Activated naive CD8-positive, alpha-beta T cell (primary cell): ENCODE results near the gene PPFIA2.

ENCODE experiments used
- H3K27ac Mint-ChIP-seq: one replicate; pipeline ENCODE4 v1.8.0; 2021; ENCODE audit warnings: mixed read lengths
- H3K27me3 Mint-ChIP-seq: one replicate; pipeline ENCODE4 v1.8.0; 2021; ENCODE audit warnings: mixed read lengths
- H3K36me3 Mint-ChIP-seq: one replicate; pipeline ENCODE4 v1.8.0; 2021; ENCODE audit warnings: mixed read lengths
- H3K4me1 Mint-ChIP-seq: one replicate; pipeline ENCODE4 v1.8.0; 2021; ENCODE audit warnings: low read depth, mixed read lengths
- H3K4me3 Mint-ChIP-seq: one replicate; pipeline ENCODE4 v1.8.0; 2021; ENCODE audit warnings: mild to moderate bottlenecking, mixed read lengths
- H3K9me3 Mint-ChIP-seq: one replicate; pipeline ENCODE4 v1.8.0; 2021; ENCODE audit warnings: low read depth, mixed read lengths

Gene PPFIA2

DNA sequence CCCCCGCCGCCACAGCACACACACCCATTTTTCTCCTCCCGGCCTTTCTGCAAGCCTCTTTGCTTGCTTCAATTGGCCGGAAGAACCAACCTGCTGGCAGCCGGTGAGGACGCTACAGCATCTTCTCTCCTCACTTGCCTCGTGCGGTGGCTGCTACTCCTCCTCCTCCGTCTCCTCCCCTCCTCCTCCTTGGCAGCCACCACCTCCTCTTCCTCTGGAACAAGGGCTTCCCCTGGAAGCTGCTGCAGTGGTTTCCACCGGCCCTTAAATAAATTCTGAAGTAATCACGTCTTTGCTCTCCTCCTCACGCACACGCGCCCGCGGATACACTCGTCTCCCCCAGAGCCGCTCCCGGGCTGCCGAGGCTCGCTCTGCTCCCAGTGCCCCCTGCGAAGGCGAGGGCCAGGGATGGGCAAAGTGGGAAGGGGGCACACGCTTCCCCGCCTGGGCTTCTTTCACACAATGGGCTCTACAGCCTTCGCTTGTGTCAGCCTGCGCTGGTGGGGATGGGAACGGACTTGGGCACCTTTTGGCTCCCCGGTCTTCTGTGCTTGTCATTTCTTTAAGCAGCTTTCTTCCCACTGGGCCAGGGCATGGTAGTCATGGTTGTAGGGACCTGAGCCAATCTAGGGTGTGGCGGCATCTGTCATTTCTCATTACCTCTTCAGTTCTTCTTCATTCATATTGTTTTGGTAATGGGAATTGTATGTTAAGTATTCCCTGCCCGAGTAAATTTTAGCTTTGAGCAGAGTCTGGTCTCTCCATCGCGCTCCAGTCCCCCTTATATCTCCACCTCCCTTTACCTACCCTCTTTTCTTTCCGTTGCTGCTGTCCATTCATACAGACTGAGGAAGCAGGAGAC is at the start of gene PPFIA2:
PPFIA2 (minus strand) TSS at position 161 of the 862 bp plus-strand sequence.
- no peak within 1 kb of the TSS for H3K27ac Mint-ChIP-seq
- peaks cover 17% of the 10 kb centered on the region for H3K4me1 Mint-ChIP-seq
- no peaks in the 10 kb centered on the region for H3K9me3 Mint-ChIP-seq
- peak within 1 kb of the TSS; percentile 77 for H3K4me3 Mint-ChIP-seq
- H3K36me3 Mint-ChIP-seq: no peaks in the 10 kb centered on the region
- H3K27me3 Mint-ChIP-seq: peaks cover 20% of the 10 kb centered on the region

- Mint-ChIP-seq H3K27me3 (peaks cover 1% of the 10 kb centered on the region), H3K4me1 (peaks cover 8% of the 10 kb centered on the region), H3K4me3 (no peak overlapping the region), H3K9me3 (no peaks in the 10 kb centered on the region), H3K36me3 (no peaks in the 10 kb centered on the region), H3K27ac (peak overlapping the region; percentile 54)
Observed at GRCh38 chr12:81800298-81801148, 41.4 kb upstream of the PPFIA2 start.

GRCh38 chr12:81798294-81798693 is 39.1 kb upstream of the PPFIA2 start:
- Mint-ChIP-seq H3K36me3 (no peaks in the 10 kb centered on the region), H3K9me3 (no peaks in the 10 kb centered on the region), H3K27ac (no peak overlapping the region), H3K27me3 (peaks cover 1% of the 10 kb centered on the region), H3K4me3 (no peak overlapping the region), H3K4me1 (peaks cover 8% of the 10 kb centered on the region)

DNA sequence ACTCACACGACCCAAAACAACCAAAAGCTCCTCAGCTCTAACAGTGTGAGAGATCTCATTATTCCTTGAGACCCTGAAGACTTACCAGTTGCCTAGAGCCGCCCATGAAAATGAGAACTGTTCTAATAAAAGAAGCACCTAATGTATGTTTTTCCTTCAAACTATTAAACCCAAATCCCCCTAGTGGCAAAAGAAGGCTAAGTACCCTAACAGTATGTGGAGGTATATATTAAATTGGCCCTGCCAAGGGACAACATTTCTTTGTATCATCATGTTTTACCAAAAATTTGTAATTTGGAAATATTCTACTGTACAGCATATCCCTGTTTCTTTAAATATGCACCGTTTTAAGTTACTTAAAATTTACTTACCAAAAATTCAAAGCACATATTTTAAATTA is 38.0 kb upstream of the PPFIA2 start:
- peaks cover 8% of the 10 kb centered on the region for H3K4me1 Mint-ChIP-seq
- H3K4me3 Mint-ChIP-seq: no peak overlapping the region
- H3K9me3 Mint-ChIP-seq: no peaks in the 10 kb centered on the region
- H3K27me3 Mint-ChIP-seq: peaks cover 1% of the 10 kb centered on the region
- no peak overlapping the region for H3K27ac Mint-ChIP-seq
- no peaks in the 10 kb centered on the region for H3K36me3 Mint-ChIP-seq

DNA sequence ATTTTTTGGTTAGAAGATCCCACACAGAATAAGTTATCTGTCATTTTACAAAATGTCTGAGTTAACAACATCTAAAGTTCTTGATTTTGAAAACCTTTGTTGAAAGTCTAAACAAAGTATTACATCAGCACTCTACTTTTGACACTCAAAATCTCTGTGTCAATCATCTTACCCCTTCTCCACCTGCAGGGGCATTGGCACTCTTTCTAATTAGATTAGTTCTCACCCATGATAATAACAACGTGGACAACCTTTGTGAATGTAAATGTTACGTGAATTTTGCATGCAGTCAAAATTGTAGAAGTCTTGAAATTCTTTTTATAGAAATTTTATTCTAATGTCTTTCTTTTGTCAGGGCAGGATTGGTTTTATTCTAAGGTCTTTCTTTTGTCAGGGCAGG is 33.5 kb upstream of the PPFIA2 start:
- H3K4me1 Mint-ChIP-seq: no peaks in the 10 kb centered on the region
- H3K27ac Mint-ChIP-seq: no peak overlapping the region
- H3K4me3 Mint-ChIP-seq: no peak overlapping the region
- H3K36me3 Mint-ChIP-seq: no peaks in the 10 kb centered on the region
- no peaks in the 10 kb centered on the region for H3K9me3 Mint-ChIP-seq
- peaks cover 2% of the 10 kb centered on the region for H3K27me3 Mint-ChIP-seq

DNA sequence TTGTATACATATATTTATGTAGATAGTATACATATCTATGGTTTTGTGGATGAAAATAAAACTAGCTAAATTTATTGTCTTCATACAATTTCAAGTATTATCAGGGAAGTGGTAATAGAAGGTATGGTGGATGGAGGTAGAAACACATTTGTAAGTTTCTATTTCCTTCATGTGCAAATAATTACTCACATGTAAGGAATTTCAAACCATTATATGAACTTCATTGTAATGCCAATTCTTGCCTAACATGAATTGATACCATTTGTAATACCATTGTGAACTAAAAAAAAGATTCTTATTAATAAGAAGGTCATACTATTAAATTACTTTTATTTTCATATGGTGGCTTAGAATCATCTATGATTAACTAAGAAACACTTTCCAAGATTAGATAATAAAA is 20.1 kb upstream of the PPFIA2 start:
- H3K9me3 Mint-ChIP-seq: no peaks in the 10 kb centered on the region

DNA sequence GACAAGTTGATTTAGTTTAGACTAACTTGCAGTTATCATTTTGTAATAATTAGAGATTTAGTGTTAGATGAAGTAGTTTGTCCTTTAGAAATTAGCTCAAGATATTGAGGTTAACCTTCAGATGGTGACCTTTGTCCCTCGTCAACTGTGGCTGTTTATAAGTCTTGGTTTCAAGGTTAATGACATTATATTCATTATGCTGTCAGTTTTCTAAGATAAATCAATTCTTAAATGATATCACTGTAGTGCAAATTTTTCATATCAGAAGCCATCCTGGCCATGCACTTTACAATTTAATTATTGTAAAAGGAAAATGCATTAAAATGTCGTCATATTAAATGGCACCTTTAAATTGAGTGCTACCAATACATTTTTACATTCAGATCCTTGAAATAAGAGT is 19.6 kb upstream of the PPFIA2 start:
- H3K27me3 Mint-ChIP-seq: peaks cover 7% of the 10 kb centered on the region

More for the DNA sequence above, 20.1 kb upstream of the PPFIA2 start:
- H3K4me3 Mint-ChIP-seq: no peak overlapping the region
- H3K36me3 Mint-ChIP-seq: no peaks in the 10 kb centered on the region
- no peak overlapping the region for H3K27ac Mint-ChIP-seq
- H3K27me3 Mint-ChIP-seq: peaks cover 5% of the 10 kb centered on the region
- H3K4me1 Mint-ChIP-seq: no peaks in the 10 kb centered on the region

DNA sequence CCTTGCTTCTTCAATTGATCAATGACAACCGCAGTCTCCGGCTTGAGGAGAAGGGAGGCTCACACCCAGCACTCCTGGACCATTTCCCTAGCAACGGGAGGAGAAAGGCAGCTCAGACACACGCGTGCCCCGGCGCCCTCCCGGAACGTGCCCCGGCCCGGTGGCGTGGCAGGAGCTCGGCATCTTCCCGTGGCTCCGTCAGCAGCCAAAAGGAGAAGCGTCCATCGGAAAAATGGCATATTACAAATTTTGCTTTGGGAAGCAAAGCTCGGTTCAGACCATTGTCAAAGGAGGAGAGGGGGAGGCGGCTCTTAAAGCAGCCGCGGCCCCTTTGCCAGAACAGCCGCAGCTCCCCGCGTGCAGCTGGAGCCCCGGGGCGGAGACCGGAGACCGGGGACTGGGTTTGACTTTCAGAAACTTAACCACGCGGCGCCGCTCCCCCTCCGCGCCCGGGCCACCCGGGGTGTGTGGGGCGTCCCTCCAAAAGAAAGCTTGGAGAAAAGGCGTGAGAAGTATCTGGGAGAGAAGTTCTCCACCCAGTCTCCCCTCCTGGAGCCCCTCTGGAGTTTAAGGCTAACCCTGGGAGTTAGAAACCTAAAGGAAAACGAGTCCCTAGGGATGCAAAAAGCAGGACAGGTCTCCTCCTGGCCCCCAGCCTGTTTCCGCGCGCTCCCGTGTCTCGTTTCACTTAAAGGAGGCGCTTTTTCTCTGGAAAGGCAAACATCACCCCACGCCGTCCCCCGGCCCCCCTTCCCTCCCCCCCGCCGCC is 545 bp downstream of the PPFIA2 start:
- no peaks in the 10 kb centered on the region for H3K9me3 Mint-ChIP-seq
- no peaks in the 10 kb centered on the region for H3K36me3 Mint-ChIP-seq
- peak overlapping the region; percentile 77 for H3K4me3 Mint-ChIP-seq
- H3K27ac Mint-ChIP-seq: no peak overlapping the region
- peaks cover 20% of the 10 kb centered on the region for H3K27me3 Mint-ChIP-seq
- H3K4me1 Mint-ChIP-seq: peaks cover 17% of the 10 kb centered on the region

More for the DNA sequence above, 19.6 kb upstream of the PPFIA2 start:
- Mint-ChIP-seq H3K4me1 (no peaks in the 10 kb centered on the region), H3K9me3 (no peaks in the 10 kb centered on the region), H3K4me3 (no peak overlapping the region), H3K36me3 (no peaks in the 10 kb centered on the region), H3K27ac (no peak overlapping the region)

GRCh38 chr12:81757731-81758365 is 1.3 kb downstream of the PPFIA2 start:
- peaks cover 16% of the 10 kb centered on the region for H3K27me3 Mint-ChIP-seq
- H3K36me3 Mint-ChIP-seq: no peaks in the 10 kb centered on the region
- H3K9me3 Mint-ChIP-seq: no peaks in the 10 kb centered on the region
- no peak overlapping the region for H3K27ac Mint-ChIP-seq
- H3K4me3 Mint-ChIP-seq: peak overlapping the region; percentile 77
- peaks cover 17% of the 10 kb centered on the region for H3K4me1 Mint-ChIP-seq

GRCh38 chr12:81729781-81730180 is 29.4 kb downstream of the PPFIA2 start:
- Mint-ChIP-seq H3K9me3 (no peaks in the 10 kb centered on the region), H3K27me3 (peaks cover 5% of the 10 kb centered on the region), H3K4me3 (no peak overlapping the region), H3K27ac (no peak overlapping the region), H3K36me3 (no peaks in the 10 kb centered on the region), H3K4me1 (no peaks in the 10 kb centered on the region)

- Mint-ChIP-seq H3K4me3 (no peak overlapping the region), H3K27ac (no peak overlapping the region), H3K4me1 (no peaks in the 10 kb centered on the region), H3K9me3 (no peaks in the 10 kb centered on the region), H3K36me3 (no peaks in the 10 kb centered on the region), H3K27me3 (peaks cover 8% of the 10 kb centered on the region)
Observed at GRCh38 chr12:81727391-81727790, 31.8 kb downstream of the PPFIA2 start.

- no peaks in the 10 kb centered on the region for H3K4me1 Mint-ChIP-seq
- H3K4me3 Mint-ChIP-seq: no peak overlapping the region
- H3K9me3 Mint-ChIP-seq: no peaks in the 10 kb centered on the region
- H3K27me3 Mint-ChIP-seq: peaks cover 8% of the 10 kb centered on the region
- H3K27ac Mint-ChIP-seq: no peak overlapping the region
- no peaks in the 10 kb centered on the region for H3K36me3 Mint-ChIP-seq
Observed at GRCh38 chr12:81726634-81727033, 32.5 kb downstream of the PPFIA2 start.

- Mint-ChIP-seq H3K4me1 (no peaks in the 10 kb centered on the region), H3K36me3 (no peaks in the 10 kb centered on the region), H3K27me3 (peaks cover 7% of the 10 kb centered on the region), H3K4me3 (no peak overlapping the region), H3K9me3 (no peaks in the 10 kb centered on the region), H3K27ac (no peak overlapping the region)
Observed at GRCh38 chr12:81723361-81723760, 35.8 kb downstream of the PPFIA2 start.

DNA sequence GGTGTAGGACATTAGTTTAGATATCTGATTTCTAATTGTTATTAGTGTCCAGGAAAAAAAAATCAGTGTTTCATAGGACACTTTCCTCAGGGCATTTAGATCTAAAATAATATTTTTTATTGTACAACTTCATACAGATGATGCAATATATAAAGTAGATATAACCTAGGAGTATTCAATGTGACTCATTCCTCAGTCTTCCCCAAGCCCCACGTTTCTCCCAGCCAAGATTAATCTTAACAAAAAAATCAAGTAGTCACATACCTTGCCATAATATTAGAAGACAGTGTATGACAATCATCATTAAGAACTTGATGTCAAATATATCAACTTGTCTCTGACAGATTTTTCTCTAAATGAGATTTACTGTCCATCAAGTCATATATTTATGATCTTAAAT is 37.1 kb downstream of the PPFIA2 start:
- H3K27ac Mint-ChIP-seq: no peak overlapping the region
- peaks cover 5% of the 10 kb centered on the region for H3K27me3 Mint-ChIP-seq
- H3K36me3 Mint-ChIP-seq: no peaks in the 10 kb centered on the region
- H3K9me3 Mint-ChIP-seq: no peaks in the 10 kb centered on the region
- no peaks in the 10 kb centered on the region for H3K4me1 Mint-ChIP-seq
- H3K4me3 Mint-ChIP-seq: no peak overlapping the region
